Stimulated activated CD8-positive, alpha-beta memory T cell treated with anti-CD3 and anti-CD28 coated beads, Interleukin-15, amount 100 ng/mL, for 48 hours (primary cell): Measurements from ENCODE around the gene HELQ.
A peak's percentile ranks its signal among the peaks of the same experiment; 100 is the strongest.
"Not testable (repeated sequence)": the region's sequence is repeated elsewhere in the genome, so short reads cannot be mapped to it uniquely, and the experiment has no call there.

Experiments
- DNase-seq, 2 donors: peaks; one replicate each; pipeline ENCODE4 v3.0.0-alpha.2; 2020; ENCODE audit warnings: low read depth in 2 of 2

Gene HELQ

DNA sequence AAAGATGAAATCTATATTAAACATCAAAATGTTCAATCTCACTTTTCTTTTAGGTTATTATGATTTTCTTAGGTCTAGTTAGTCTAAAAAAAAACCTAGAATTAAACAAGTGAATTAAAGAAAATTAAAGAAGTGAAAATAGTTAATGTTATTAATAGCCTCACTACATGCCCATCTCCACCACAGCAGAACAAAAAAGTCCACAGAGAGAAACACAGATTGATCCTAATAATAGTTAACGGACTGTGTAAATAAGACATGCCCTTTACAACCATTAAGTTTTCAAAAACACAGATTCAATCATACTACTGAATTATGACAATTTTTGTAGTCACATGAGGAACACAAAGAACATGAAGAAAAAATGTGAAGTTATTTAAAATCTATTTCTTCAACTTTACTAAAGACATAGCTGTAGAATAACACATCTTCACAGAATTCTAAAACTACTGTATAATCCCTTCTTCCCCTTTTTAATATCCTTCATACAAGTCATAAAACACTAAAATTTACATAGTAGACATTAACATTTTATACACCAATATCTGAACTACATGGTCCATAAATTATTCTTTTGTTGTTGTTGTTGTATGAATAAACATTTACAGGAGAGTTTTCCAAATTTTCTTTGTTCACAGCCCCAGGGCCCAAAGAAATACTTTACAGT is 15.3 kb downstream of the HELQ start:
- no peak for DNase-seq

DNA sequence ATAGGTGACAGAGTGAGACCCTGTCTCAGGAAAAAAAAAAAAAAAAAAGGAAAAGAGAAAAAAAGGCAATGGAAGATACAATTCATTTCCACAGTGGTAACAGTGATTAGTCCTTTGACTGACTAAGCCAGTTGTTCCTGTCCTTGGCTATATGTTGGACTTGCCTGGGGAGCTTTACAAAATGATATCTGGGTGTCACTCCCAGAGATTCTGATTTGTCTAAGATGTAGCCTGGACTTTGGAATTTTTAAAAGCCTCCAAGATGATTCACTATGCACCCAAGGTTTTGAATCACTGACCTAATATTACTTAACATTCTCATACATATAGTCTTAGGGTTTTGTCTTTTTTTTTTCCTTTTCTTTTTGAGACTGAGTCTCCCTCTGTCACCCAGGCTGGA is 16.9 kb downstream of the HELQ start:
- no peak for DNase-seq

DNA sequence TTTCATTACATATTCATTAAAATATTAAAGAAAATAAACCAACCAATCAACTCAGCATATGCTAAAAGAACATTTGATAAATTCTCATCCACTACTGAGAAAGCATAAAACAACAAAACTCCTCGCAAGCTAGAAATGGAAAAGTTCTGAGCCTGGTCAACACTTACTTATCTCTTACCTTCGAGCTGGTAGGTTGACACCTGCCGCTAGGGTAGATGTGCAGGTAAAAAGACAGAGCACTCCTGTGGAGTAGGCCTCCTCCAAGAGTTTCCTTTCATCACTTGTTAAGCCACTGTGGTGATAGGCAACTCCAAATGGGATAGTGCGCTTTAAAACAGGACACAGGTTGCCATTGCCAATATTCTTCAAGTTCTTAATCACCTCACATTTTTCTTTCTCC is 18.9 kb downstream of the HELQ start:
- no peak for DNase-seq

DNA sequence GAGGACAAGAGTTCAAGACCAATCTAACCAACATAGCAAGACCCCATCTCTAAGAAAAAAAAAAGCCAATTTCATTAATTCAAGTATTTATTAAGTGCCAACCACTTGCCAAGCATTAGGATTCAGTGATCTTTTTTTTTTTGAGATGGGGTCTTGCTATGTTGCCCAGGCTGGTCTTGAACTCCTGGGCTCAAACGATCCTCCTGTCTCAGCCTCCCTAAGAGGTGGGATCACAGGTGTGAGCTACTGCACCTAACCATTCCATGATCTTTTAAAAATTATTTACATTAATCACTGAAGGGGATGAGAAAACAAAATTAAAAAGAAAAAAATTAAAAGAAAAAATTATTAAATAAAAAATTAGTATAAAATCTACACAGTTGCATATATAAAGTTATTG is 24.4 kb downstream of the HELQ start:
- no peak for DNase-seq

DNA sequence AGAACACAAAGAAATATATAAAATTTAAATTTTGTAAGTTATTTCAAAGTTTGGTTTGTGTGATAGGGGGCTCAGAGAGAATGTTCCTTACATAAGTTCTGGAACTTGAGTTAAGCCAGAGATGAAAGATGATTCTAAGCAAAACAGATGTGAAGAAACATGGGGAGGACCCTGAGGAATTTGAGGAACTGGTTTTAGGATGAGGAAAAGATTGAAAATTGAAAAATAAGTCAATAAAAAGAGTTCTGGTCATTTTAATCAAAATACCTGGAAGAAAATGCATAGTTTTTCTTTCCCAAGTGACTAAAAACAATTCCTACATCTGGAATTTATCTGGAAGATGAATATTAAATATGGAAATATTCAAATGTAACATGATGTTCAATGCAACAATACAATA is 37.4 kb downstream of the HELQ start:
- no peak for DNase-seq

DNA sequence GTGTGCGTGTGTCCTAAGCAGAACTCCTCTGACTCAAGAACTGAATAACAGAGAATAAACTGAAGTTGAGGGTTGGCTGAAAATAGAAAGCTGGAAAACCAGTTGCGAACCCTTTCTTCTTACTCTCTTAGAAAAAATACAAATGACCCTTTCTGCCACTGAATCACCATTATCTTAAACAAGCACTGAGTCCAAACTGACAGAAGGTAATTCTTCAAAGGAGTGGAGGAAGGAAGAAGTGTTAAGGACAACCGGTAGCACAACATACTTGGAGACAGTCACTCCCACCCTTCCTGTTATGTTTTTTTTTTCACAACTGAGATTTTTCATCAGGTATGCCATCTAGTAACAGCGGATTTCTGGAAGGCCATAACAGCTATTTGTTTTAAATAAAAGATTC is 38.1 kb downstream of the HELQ start:
- DNase-seq = no peak

DNA sequence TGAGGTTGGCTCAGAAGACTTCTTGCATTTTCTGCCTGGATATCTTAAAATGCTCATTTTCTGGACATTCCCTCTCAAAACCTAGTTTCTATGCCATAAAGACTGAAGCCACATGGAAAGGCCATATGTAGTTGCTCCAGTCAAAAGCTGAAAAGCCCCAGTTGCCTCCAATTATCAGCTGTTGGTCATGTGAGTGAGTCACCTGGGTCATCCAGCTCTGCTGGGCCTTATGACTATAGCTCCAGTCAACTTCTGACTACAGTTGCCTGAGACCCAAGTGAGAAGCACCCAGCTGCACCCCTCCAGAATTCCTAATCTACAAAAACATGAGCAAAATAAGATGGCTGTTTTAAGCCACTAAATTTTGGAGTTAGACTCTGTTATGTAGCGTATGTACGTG is 41.9 kb downstream of the HELQ start:
- DNase-seq = no peak

DNA sequence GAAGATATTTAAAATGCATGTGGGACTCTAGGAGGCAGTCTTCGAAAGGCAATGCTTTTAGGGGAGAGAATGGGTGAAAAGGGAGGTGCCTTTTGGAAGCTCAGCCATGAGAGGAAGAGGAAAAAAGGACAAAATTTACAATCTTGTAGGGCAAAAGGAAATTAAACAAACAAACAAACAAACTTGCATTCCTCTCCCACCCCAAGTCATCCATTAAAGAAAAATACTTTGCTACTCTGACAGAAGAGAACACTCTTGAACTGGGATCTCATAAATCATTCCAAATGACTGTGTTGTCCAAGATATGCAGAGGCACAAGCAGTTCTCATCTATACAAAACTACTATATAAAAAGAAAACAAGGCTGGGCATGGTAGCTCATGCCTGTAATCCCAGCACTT is 46.7 kb downstream of the HELQ start:
- DNase-seq = no peak

DNA sequence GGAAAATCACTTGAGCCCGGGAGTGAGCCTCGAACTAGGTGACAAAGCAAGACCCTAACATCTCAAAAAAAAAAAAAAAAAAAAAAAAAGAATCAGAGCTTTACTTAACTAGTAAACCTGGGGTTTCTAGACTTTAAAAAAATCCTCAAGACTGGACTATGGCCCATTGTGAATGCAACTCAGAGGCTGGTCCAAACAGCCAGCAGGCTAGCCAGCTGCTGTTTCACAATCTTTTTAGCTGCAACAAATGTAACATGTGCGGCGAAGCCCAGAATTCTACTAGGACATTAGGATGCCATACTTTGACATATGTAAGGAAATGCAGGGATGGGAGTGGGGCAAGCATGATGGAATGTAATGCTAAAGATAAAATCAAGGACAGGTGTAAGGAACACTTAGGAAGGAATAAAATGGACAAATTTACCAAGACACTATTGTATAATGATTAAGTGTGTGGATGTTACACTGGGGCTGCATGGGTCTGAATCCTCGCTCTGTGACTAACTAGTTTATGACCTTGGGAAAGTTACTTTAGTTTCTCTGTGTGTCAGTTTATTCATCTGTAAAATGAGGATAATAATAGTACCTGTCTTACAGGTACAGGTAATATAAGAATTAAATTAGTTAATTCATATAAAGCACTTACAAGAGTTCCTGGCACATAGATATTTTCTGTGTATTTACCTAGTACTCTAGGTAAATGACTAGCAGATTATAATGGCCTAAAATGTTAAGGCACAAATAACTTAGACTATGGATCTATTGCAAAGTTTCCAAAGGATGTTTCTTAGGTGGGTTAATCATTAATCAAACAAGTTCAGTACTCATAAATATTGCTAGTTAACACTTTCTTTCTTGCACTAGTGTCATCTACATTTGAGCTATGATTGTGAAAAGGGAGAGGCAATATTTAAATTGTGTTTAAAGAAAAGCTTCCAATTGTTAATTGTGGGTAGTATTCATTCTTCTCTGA is 49.5 kb downstream of the HELQ start:
- DNase-seq = no peak

DNA sequence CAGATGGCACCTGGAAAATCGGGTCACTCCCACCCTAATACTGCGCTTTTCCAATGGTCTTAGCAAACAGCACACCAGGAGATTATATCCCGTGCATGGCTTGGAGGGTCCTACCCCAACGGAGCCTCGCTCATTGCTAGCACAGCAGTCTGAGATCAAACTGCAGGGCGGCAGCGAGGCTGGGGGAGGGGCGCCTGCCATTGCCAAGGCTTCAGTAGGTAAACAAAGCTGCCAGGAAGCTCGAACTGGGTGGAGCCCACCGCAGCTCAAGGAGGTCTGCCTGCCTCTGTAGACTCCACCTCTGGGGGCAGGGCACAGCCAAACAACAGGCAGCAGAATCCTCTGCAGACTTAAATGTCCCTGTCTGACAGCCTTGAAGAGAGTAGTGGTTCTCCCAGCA is 57.5 kb downstream of the HELQ start:
- DNase-seq = not testable (repeated sequence)

DNA sequence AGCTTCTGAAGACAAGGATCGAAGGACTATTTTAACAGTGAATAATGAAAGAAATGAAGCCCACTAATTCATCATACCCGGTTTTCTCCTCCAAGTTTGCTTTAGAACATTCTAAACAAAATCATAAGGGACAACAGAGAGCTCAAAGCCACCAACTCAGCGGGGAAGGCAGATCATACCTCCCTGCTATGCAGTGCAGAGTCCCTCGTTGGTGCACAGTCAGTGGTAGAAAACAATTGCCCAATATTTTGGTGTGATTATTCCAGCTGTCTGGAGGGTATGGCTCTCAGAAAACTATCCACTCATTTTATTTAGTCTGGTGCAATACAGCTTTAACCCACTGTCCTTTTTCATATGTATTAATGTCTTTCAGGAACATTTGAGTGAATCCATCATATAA is 61.7 kb downstream of the HELQ start:
- DNase-seq = no peak

DNA sequence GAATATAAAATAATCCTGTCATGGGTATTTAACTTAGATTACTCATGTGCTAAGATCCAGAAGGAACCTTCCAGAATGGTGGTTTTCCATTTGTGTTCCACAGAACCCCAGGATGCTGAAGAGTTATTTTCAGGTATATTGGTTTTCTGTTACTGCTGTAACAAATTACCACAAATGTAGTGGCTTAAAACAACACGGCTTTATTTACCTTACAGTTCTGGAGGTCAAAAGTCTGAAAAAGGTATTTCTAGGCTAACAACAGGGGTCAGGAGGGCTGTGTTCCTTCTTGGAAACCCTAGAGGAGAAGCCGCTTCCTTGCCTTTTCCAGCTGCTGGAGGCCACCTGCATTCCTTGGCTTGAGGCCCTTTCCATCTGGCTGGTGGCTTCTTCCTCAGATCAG is 63.1 kb downstream of the HELQ start:
- DNase-seq = no peak

DNA sequence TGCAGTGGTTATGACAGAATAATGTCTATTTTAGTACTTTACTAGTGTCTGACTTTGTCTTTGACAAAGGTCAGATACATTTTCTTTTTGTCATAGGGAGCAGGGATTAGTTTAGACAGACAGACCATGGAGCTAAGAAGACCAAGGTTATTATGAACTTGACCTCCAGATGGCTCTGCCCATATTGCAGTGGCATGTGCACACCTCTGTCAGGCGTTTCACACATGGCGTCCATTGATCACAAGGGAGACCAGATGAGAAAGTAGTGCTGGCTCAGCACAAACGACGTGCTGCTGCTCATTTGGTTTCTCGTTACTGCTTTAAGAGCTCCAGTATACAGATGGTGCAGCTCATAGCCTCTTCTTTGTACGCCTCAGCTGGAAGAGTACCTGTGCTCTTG is 64.7 kb downstream of the HELQ start:
- DNase-seq = no peak

DNA sequence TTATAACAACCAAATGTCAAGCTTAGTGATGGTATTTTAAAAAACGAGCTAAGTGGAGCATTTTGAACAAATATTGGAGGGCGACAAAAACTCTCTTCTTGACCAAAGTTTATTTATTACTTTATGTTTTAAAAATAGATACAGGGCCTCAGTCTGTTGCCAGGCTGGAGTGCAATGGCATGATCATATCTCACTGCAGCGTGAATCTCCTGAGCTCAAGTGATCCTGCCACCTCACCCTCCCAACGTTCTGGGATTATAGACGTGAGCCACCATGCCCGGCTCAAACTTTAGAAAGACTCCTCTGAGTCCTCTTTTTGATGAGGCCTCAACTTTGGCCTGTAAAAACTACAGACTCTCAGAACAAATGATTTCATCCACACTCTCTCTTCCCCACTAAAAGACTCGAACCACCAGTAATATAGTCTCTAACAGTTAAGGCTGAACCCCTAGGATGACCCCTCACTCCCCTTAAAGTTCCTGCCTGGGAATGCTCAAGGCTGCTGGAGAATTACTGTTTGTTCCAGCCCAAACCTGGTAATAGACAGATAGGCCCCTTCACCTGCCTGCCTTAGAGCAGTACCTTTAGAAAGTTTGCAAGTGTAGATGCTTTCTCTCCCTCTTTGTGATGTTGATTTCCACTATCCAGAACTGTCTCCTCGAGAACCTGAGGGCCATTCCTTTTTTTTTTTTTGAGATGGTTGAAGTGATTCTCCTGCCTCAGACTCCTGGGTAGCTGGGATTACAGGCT is 65.7 kb downstream of the HELQ start:
- DNase-seq = no peak

DNA sequence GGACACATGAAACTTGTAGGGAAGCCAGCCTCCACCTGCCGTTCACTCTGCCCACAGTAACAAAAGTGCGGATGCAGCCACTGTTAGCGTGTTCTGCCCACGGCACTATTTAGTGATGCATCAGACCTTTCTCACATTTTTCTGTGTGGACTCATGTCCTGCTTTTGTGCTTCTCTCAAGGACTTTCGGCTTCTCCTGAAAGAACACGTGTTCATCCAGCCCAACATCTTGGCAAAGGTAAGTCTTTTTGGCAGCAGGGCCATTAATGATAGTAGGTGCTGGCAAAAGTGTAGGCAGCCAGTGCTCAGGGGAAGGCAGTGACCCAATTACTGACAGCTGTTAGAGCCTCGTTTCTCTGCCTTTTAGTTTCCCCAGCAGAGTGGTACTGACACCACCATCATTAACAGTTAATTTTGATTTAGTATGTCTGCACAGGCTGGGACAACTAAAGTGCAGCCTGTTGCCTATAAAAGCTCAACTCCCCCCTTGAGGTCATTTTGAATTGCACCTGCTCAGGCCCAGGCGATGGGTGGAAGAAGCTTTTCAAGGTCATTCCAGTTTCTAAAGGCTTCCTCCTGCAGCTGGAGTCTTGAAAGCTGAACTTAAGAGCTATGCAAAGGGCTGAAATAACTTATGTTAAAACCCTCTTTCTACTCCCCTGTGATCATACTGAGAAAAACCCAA is 66.4 kb downstream of the HELQ start:
- DNase-seq = no peak

DNA sequence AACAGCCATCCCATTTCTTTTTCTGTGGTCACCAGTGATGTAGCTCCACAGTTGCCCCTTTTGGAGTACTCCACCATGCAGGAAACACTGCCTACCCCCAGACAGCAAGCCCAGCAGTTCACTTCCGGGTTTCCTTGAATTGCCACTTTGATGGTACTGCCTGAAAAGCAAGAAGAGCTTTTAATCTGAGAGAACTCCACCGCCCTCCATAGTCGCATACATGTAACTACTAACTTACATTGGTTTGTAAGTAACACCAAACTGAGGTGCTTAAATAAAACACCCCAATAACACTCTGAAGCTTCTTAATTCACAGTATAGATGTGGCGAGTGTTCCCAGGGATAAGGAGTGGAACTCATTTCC is 67.3 kb downstream of the HELQ start:
- DNase-seq = peak in 1 of 2 donors; percentile 8

DNA sequence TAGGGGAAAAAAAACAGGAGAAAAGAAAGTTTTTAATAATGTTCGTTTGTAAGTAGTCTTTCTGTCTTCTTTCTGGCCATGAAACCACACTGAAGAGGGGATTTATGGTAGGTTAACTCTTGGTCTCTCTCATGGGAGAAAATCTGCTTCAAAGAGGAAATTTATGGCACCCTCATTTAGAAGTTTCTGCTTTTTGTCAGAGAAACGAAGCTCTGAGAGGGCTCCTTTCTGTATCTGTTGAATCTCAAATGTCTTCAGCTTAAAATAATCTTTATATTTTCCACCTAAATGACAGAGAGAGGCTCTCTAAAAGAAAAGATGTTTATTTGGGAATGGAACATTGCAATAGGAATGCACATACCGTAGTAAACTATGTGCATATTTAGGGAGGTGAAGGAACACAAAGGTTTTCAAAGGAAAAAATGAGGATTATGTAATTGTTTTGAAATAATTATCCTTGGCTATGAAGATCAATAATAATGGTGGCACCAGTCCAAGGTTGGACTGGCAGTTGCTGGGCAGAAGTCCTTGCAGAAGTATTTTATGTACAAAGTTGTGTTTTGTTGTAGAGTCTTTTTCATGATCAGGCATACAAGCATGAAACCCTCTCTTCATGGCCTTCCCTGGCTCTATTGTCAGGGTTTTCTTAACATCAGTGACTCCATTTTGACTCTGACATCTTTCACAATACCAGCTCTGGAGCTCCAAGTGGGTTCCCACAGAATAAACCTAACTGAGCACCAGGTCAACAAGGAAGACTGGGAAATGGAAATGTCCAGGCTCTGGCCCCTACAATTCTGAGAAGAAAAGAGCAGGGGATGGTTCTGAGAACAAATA is 67.9 kb downstream of the HELQ start:
- DNase-seq = no peak

DNA sequence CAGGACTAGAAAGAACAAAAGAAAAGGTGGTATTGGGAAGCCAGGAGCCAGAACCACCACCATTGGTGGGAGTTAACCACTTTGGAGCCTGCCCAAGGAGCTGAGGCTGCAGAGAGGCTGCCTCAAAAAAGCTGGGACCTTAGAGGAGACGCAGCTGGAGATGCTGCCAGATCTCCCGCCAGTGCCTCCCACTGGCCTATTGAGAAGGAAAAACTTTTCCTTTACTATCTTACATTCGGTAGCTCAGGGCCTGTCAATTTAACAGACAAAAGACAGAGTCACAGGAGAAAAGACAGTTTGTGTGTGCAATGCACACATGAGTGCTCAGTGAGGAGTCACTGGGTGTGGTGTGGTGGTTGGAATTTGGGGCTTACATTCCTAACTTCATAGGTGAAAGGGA is 68.6 kb downstream of the HELQ start:
- no peak for DNase-seq

DNA sequence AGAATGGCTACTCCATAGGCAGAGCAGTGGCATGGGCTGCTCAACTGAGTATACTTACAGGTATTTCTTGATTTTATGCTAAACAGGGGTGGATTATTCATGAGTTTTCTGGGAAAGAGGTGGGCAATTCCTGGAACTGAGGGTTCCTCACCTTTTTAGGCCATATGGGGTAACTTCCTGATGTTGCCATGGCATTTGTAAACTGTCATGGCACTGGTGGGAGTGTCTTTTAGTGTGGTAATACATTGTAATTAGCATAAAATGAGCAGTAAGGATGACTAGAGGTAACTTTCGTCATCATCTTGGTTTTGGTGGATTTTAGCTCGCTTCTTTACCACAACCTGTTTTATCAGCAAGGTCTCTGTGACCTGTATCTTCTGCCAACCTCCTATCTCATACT is 72.8 kb downstream of the HELQ start:
- DNase-seq = no peak

DNA sequence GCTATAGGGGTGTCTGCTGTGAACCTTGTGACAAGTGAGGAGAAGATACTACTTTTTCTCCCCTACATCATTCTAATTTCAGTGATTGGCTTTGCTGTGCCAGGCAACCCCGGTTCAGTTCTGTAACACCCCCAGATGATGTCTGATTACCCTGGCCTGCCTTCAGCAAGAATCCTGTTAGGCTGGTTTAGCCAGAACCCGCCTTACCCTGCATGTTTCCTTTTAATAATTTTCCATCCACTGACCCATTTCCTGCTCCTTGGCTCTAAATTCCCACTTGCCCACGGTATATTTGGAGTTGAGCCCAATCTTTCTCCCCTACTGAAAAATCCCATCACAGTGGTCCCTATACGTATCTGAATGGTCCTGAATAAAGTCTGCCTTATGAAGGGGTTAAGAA is 74.5 kb downstream of the HELQ start:
- DNase-seq = no peak

DNA sequence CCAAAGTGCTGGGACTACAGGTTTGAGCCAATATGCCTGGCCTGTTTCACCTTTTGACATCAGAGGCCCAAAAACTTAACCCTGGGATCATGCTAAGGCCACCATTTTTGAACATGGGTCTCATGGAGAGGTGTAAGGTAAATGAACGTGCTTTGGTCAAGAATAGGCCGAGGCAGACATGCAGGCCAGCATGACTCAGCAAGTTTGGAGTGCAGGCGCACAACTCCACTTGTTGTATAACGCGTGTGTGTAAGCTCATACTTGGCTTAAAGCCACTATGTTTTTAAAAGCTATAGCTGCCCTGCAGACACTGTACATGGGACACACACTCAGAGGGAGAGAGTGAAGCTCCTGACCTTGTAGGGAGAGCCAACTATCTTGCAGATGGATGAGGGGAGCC is 77.2 kb downstream of the HELQ start:
- no peak for DNase-seq
